ENCODE results near the gene NAA50. TPM values are rescaled to one million over a fixed set of nuclear protein-coding genes. Genes with fewer than 3 reads are reported as not detected.
A peak's percentile ranks its signal among the peaks of the same experiment; 100 is the strongest.

Gene NAA50
- total RNA-seq, 1 donor from 2014 or later, result 208 TPM

DNA sequence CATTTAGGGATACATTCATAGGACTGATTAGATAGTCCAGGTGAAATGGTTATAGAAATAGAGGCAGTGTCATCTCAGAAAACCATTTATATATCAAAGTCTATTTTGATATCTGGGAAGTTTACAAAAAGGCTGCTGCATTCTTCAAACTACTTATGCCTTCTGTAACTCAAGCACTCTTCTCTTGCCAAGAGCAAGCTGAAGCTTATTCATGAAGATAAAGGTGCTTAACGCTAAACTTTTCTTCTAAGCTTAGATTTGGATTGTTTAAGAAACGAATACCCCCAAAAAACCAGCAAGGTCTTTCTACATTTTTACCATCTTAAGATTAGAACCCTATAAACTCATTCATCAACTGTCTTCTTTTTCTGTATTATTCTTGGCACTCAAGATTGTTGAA lies 26.3 kb downstream of the NAA50 start:
- H3K4me1 ChIP-seq, result no peaks in the 10 kb centered on the region
- no peak for DNase-seq (ENCODE audit: low spot score)
- Mint-ChIP-seq H3K27ac (no peak overlapping the region), H3K36me3 (peaks cover 19% of the 10 kb centered on the region), H3K27me3 (ENCODE audit: insufficient read depth, low read depth) (no peaks in the 10 kb centered on the region), H3K4me3 (no peak overlapping the region), H3K9me3 (no peaks in the 10 kb centered on the region), H3K4me1 (no peaks in the 10 kb centered on the region)
- H3K27ac ChIP-seq, result no peak overlapping the region
- H3K27me3 ChIP-seq, result no peaks in the 10 kb centered on the region
- peaks cover 5% of the 10 kb centered on the region for H4K20me1 ChIP-seq (ENCODE audit: low read depth)
- peaks cover 25% of the 10 kb centered on the region for H3F3A ChIP-seq (ENCODE audit: low read depth)
- TF ChIP-seq EZH2phosphoT487 (IDR thresholded peaks at IDR 0.05) (no peak), EZH2 (IDR thresholded peaks at IDR 0.05) (no peak)
- TF ChIP-seq, protein P1, sequence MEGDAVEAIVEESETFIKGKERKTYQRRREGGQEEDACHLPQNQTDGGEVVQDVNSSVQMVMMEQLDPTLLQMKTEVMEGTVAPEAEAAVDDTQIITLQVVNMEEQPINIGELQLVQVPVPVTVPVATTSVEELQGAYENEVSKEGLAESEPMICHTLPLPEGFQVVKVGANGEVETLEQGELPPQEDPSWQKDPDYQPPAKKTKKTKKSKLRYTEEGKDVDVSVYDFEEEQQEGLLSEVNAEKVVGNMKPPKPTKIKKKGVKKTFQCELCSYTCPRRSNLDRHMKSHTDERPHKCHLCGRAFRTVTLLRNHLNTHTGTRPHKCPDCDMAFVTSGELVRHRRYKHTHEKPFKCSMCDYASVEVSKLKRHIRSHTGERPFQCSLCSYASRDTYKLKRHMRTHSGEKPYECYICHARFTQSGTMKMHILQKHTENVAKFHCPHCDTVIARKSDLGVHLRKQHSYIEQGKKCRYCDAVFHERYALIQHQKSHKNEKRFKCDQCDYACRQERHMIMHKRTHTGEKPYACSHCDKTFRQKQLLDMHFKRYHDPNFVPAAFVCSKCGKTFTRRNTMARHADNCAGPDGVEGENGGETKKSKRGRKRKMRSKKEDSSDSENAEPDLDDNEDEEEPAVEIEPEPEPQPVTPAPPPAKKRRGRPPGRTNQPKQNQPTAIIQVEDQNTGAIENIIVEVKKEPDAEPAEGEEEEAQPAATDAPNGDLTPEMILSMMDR (IDR thresholded peaks at IDR 0.05), result no peak
- peaks cover 20% of the 10 kb centered on the region for H3K79me2 ChIP-seq (ENCODE audit: low read depth)
- no peak overlapping the region for H3K4me3 ChIP-seq
- no peak overlapping the region for H3K9ac ChIP-seq
- H3K36me3 ChIP-seq, result peaks cover 52% of the 10 kb centered on the region
- no peak overlapping the region for H3K4me2 ChIP-seq
- no peak overlapping the region for H2AFZ ChIP-seq (replicated peaks)
- no peaks in the 10 kb centered on the region for H3K9me3 ChIP-seq (ENCODE audit: low read depth)

DNA sequence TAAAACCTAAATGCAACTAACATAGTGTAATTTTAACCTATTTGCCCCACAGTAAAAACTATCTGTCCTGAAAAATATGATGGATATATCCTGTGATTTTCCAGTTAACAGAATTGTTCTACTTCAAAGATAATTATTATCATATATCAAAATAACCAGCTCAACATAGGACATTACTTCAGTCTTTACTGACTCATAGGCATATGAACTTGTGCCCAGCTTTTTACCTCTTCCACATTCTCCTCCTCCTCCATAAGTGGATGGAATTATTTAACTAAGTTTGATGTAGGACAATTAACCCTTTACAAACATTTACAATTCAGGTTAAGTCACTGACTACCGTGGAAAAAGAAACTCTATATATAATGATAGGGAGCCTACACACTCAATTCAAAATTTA lies 26.8 kb downstream of the NAA50 start:
- Histone ChIP-seq H3K9ac (no peak overlapping the region), H2AFZ (replicated peaks) (no peak overlapping the region), H3K27ac (no peak overlapping the region), H3K79me2 (ENCODE audit: low read depth) (peaks cover 16% of the 10 kb centered on the region), H4K20me1 (ENCODE audit: low read depth) (peaks cover 5% of the 10 kb centered on the region), H3K9me3 (ENCODE audit: low read depth) (no peaks in the 10 kb centered on the region), H3K36me3 (peaks cover 52% of the 10 kb centered on the region), H3K27me3 (no peaks in the 10 kb centered on the region), H3K4me2 (no peak overlapping the region), H3K4me1 (no peaks in the 10 kb centered on the region), H3K4me3 (no peak overlapping the region), H3F3A (ENCODE audit: low read depth) (peaks cover 25% of the 10 kb centered on the region)
- Mint-ChIP-seq H3K4me1 (no peaks in the 10 kb centered on the region), H3K4me3 (no peak overlapping the region), H3K36me3 (peaks cover 18% of the 10 kb centered on the region), H3K9me3 (no peaks in the 10 kb centered on the region), H3K27ac (no peak overlapping the region), H3K27me3 (ENCODE audit: insufficient read depth, low read depth) (no peaks in the 10 kb centered on the region)
- TF ChIP-seq EZH2phosphoT487 (IDR thresholded peaks at IDR 0.05) (no peak), EZH2 (IDR thresholded peaks at IDR 0.05) (no peak)
- TF ChIP-seq, protein P1 (IDR thresholded peaks at IDR 0.05), result no peak
- DNase-seq (ENCODE audit: low spot score), result no peak

DNA sequence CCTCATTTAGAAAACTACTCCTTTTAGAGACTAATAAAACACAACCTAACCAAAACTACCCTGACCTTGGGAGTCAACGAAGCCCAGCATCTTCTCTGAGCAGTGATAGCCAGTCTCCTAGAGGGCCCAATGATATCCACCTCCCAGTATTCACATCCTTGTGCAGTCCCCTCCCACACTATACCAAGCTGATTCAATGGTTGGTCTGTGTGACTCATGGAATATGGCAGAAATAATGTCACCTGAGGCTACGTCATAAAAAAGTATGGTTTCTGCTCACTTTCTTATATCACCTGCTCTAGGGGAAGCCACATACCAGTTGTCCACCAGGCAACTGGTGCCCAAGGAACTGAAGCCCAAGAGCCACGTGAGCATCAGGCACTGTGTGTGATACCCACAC lies 28.2 kb downstream of the NAA50 start:
- peak overlapping the region; percentile 8 for H3K27ac Mint-ChIP-seq
- H3K27ac ChIP-seq, result no peak overlapping the region
- H3K4me2 ChIP-seq, result no peak overlapping the region
- no peaks in the 10 kb centered on the region for H3K27me3 Mint-ChIP-seq (ENCODE audit: insufficient read depth, low read depth)
- H3F3A ChIP-seq (ENCODE audit: low read depth), result peaks cover 25% of the 10 kb centered on the region
- H2AFZ ChIP-seq (replicated peaks), result no peak overlapping the region
- no peaks in the 10 kb centered on the region for H3K4me1 Mint-ChIP-seq
- H3K9me3 Mint-ChIP-seq, result no peaks in the 10 kb centered on the region
- no peaks in the 10 kb centered on the region for H3K9me3 ChIP-seq (ENCODE audit: low read depth)
- H3K4me3 ChIP-seq, result no peak overlapping the region
- H3K9ac ChIP-seq, result no peak overlapping the region
- H4K20me1 ChIP-seq (ENCODE audit: low read depth), result no peaks in the 10 kb centered on the region
- H3K36me3 Mint-ChIP-seq, result peaks cover 16% of the 10 kb centered on the region
- TF ChIP-seq EZH2 (IDR thresholded peaks at IDR 0.05) (no peak), EZH2phosphoT487 (IDR thresholded peaks at IDR 0.05) (no peak)
- TF ChIP-seq, protein P1 (IDR thresholded peaks at IDR 0.05), result no peak
- H3K4me3 Mint-ChIP-seq, result no peak overlapping the region
- peaks cover 42% of the 10 kb centered on the region for H3K36me3 ChIP-seq
- no peaks in the 10 kb centered on the region for H3K27me3 ChIP-seq
- H3K79me2 ChIP-seq (ENCODE audit: low read depth), result peaks cover under 1% of the 10 kb centered on the region
- H3K4me1 ChIP-seq, result no peaks in the 10 kb centered on the region
- DNase-seq (ENCODE audit: low spot score), result no peak
